NCI-H345 (cell line): ENCODE data around the gene RCAN2.

Experiments used
- DNase-seq: peaks from one replicate; lab custom pipeline; 2025; lab: John Stamatoyannopoulos, UW

The RCAN2 gene

DNA sequence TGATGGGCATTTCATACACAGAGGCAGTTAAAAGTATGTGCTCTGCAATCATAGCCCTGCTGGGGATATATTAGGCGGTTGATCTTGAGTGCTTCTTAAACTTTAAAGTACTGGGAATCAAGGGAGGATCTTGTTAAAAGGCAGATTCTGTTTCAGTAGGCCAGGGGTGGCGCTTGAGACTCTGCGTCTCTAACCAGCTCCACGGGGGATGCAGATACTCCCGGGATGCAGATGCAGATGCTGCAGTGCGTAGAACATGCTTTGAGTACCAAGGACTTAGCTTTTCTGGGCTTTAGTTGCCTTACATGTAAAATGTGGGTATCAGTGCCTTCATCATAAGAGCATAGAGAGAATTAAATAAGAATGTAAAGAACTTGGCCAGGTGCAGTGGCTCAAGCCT is 276.0 kb downstream of the RCAN2 start:
- DNase-seq, result no peak

GRCh38 chr6:46211917-46212316 is 279.3 kb downstream of the RCAN2 start:
- DNase-seq, result no peak

DNA sequence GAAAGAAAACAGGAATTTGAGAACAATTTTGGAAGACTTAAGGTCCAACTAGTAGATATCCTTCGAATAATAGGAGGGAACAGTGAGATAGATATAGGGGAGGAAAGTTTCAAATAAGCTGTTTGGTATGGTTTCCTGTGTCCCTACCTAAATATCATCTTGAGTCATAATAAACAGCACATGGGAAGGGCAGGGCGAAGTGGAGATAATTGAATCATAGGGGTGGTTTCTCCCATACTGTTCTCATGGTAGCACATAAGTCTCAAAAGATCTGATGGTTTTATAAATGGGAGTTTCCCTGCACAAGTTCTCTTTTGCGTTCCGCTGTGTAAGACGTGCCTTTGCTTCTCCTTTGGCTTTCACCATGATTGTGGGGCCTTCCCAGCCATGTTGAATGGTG is 281.0 kb downstream of the RCAN2 start:
- DNase-seq, result no peak

GRCh38 chr6:46208303-46208702 is 282.9 kb downstream of the RCAN2 start:
- DNase-seq, result no peak

GRCh38 chr6:46207174-46207573 is 284.1 kb downstream of the RCAN2 start:
- no peak for DNase-seq

DNA sequence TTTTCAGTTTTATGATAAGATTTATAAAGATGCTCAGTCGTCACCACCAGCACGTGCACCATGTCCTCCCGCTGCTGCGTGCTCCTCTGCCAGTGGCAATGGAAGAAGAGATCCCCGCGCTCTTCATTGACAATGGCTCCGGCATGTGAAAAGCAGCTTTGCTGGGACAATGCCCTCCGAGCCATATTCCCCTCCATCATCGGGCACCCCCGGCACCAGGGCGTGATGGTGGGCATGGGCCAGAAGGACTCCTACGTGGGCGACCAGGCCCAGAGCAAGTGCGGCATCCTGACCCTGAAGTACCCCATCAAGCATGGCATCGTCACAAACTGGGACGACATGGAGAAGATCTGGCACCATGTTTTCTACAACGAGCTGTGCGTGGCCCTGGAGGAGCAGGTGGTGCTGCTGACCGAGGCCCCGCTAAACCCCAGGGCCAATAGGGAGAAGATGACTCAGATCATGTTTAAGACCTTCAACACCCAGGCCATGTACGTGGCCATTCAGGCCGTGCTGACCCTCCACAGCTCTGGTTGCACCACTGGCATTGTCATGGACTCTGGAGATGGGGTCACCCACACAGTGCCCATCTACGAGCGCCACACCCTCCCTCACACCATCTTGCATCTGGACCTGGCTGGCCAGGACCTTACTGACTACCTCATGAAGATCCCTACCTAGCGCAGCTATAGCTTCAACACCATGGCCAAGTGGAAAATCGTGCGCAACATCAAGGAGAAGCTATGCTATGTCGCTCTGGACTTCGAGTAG is 286.2 kb downstream of the RCAN2 start:
- DNase-seq, result no peak

DNA sequence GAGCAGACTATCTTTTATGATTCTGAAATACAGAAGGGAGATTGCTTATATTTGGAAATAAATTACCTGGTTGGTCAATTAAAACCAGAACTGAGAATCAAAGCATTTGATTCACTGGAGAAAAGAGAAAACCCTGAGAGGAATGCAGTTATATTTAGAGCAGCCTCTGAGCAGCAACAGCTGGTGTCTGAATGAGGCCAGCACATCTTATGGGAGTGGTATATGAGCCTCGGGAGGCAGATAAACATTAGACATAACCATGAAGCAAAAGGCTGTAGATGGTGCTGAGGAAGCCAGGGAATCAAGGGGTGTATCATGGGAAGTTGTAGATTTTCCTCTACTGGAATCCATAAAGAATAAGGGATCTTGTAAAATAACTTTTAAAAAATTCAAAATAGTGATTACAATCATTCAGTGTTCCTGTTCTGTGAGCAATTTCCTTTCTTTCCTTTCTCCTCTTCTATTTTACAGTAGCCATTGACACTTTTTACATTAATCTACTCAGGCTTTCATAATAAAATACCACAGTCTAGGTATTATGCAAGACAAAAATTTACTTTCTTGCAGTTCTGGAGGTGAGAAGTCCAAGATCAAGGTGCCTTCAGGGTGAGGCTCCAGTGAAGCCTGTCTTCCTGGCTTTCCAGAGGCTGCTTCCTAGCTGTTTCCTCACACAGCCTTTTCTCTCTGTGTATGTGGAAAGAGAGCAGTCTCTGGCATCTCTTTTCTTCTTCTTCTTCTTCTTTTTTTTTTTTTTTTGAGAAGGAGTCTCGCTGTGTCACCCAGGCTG is 287.7 kb downstream of the RCAN2 start:
- DNase-seq, result no peak

- DNase-seq, result no peak
These were observed 289.5 kb downstream of the RCAN2 start for GRCh38 chr6:46201702-46202101.

GRCh38 chr6:46199387-46199786 is 291.9 kb downstream of the RCAN2 start:
- DNase-seq, result no peak

DNA sequence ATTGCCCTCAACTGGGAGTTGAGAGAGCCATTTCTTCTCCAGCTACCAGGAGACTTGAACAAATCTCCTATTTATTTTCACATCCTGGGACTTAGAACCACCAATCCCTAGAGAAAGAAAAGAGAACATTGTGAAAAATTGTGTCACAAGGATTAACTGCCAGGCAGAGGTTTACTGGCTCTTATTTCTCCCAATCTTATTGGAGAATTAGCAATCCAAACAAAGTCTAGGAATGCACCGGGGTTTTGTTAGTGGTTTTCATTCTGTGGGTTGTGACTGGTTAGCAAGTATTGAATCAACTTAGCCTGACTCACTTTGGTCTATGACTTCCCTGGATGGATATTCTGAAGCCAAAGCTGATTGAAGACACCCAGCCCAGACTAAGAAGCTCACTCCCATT is 299.3 kb downstream of the RCAN2 start:
- no peak for DNase-seq

GRCh38 chr6:46190889-46191288 is 300.4 kb downstream of the RCAN2 start:
- no peak for DNase-seq

- no peak for DNase-seq
These were observed 301.5 kb downstream of the RCAN2 start for GRCh38 chr6:46189726-46190125.

- no peak for DNase-seq
These were observed 304.7 kb downstream of the RCAN2 start for GRCh38 chr6:46186583-46186982.

GRCh38 chr6:46184114-46184513 is 307.1 kb downstream of the RCAN2 start:
- DNase-seq, result no peak

DNA sequence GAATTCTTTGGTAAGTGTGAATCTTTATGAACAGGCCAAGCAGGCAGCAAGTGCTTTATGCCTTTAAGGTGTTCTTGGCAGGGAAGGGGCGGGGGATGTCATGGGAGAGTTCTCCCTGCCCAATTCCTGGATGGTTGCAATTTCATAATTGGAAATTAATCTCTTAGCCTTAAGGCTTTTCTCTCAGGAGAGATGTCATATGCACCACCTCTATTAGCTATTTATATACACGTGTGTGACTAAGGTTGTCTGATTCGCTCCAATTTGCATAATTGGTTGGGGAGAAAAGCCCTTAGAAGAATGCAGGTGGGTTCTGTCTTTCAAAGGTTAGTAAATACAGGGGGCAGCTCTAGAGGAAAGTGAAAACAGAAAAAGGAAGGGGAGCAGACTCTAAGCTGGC is 315.3 kb downstream of the RCAN2 start:
- DNase-seq, result no peak

DNA sequence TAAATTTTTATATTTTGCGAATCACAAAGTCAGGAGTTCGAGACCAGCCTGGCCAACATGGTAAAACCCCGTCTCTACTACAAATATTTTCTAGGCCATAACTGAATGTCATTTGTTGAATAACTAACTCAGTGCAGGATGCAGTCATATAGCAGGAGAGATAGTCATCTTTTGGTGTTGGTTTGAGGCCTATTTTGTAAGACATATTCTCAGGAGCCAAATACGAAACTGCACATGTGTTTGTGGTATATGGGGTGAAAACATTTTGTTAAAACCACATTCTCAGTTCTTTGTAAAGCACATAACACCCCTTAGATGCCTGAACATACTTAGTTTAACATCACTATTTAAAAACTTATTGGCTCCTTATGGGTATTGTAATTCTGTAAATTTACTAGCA is 315.8 kb downstream of the RCAN2 start:
- no peak for DNase-seq

- DNase-seq, result no peak
These were observed 316.3 kb downstream of the RCAN2 start for GRCh38 chr6:46174904-46175303.

DNA sequence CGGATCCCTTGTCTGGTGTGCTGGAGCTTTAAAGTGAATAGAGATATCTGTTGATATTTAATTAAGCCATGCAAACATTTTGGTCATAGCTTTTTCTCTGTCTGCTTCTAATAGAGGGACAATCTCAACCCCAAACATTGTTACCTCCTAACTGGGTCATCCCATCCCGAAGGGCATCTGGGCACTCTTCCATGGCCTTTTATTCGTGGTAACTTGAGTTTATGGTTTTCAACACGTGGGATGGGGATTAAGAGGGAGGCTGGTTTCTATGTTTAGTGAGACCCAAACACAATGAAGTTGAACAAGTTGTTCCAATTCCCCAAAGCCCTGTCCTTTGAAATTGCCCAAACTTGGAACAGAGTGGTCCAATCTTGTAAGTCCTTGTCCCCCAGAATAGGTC is 319.1 kb downstream of the RCAN2 start:
- DNase-seq, result no peak
